NCI-H524 (cell line): Measurements from ENCODE around the gene RASSF3.
"Not testable (repeated sequence)": the region's sequence is repeated elsewhere in the genome, so short reads cannot be mapped to it uniquely, and the experiment has no call there.

Experiments
- DNase-seq, 2 experiments: peaks; one replicate each; lab custom pipeline; 2025; lab: John Stamatoyannopoulos, UW

RASSF3 gene

DNA sequence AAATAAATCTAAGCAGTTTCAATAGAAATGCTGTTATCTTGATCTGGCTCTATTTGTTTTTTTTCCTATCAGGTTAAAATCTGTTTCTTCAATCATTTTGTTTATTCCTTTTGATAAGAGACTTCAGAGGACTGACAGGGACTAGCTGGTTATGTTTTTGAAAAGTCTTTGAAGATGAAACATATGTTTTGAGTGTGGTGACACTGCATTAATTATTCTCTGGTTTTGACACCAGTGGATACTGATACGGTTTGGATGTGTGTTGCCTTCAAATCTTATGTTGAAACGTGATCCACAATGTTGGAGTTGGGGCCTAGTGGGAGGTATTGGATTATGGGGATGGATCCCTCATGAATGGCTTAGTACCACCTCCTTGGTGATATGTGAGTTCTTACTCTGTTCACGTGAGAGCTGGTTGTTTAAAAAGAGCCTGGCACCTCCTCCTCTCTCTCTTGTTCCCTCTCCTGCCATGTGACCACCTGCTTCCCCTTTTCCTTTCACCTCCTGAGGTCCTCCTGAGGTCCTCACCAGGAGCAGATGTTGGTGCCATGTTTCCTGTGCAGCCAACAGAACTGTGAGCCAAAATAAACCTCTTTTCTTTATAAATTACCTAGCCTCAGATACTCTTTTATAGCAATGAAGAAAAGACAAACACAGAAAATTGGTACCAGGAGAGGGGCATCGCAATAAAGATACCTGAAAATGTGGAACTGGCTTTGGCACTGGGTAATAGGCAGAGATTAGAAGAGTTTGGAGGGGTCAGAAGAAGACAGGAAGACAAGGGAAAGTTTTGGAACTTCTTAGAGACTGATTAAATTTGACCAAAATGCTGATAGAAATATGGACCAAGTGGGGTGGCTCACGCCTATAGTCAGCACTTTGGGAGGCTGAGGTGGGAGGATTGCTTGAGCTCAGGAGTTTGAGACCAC lies 23.0 kb downstream of the RASSF3 start:
- DNase-seq = no peak

DNA sequence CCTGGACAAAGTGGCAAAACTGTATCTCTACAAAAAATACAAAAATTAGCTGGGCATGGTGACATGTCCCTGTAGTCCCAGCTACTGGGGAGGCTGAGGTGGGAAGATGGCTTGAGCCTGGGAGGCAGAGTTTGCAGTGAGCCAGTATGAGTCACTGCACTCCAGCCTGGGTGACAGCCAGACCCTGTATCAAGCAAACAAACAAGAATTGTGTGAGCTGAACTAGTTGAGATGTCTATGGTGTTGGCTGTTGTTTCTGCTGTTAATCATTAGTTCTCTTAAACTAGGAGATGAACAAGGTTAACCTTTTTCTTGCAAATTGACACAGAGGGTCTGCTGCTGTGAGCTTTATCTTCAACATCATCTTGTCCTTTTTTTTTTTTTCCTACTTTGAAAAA lies 23.6 kb downstream of the RASSF3 start:
- no peak for DNase-seq

DNA sequence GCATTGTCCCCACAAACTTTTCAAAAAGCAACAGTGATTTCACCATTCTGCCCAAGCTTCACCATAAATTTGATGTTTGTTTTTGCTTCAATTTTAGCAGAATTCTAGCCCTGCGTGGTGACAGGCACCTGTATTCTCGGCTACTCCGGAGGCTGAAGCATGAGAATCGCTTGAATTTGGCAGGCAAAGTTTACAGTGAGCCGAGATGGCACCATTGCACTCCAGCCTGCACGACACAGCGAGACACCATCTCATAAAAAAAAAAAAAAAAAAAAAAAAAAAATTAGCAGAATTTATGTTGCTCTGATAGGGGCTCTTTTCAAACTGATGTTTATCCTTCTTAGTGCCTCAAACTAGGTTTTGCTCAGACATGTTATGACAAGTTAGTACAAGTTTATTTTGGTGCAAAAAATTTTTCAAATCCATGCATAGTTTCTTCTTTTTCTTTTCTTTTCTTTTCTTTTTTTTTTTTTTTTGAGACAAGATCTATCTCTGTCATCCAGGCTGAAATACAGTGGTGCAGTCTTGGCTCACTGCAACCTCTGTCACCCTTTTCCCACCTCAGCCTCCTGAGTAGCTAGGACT lies 24.3 kb downstream of the RASSF3 start:
- no peak for DNase-seq

DNA sequence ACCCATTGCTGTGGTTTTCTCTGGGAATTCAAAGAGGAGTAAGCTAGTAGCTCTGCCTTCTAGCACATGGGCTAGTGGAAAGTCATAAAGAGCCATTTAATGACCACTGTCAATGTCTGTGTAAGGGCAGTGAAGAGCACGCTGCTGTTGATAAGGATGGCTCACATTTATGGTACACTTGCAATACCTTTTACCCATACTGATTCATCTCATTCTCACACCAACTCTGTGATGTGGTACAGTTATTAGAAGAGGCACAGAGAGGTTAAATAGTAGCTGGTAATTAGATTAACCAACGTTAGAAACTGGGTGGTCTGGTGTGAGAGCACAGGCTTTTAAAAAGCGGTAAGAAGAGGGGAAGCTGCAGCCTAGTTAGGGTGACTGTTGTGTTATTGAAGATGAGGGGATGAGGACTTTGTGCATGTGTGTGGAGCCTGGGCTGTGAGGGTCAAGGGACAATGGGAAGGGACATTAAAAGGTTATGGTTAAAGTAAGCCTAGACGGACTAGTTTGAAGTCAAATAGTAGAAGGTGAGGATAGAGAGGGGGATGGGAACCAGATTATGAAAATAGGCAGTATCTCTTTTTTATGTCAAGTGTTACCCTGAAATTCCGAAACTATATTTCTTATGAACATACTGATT lies 25.2 kb downstream of the RASSF3 start:
- DNase-seq = no peak

DNA sequence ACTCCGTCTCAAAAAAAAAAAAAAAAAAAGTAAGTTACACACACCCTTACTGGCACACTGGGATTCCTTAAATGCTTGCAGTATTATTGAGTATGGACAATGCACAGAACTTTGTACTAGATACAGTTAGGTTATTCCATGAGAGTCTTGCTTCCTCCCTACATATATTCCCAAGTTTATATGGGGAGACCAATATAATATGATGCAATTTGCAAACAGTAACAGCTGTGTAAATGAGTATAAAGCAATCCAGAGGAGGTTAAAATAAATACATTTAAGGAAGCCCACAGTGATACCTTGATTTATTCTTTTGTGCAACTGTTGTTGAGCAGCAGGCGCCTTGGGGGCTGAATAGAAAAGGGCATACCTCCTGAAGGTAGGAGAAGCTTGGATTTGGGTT lies 26.6 kb downstream of the RASSF3 start:
- no peak for DNase-seq

DNA sequence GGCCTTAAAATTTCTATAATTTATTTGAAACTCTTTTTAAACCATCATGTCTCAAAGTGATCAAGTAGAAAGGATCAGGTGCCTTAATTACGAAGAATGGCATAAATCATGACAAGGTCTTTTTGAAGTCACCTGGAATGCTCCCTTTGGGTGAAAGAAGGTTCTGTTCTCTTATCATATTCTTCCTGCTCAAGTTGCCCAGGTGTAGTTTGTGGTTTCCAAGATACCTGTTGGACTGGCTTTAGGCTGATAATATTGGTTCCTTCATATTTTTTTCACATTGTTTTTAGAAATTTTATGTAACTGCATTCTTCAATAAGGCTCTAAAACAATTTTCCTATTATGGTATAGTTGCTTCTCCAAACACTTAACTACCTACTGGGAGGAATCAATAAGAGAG lies 29.2 kb downstream of the RASSF3 start:
- DNase-seq = no peak

DNA sequence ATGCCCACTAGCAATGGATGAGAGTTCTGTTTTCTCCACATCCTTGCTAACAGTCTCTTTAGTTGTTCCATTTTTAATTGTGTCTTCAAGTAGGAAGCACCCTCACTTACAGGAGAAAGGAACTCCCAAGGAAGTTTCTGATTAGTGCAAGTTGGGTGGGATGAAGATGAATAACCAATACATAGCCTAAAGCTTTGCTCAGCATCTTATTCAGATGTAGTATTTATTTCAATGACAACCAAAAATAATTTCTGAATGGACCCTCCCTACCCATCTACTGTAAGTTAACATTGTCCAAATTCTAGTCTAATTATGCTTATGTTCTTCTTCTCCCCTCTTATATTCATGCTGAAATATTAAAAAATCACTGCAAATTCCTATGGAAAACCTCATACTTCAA lies 36.0 kb downstream of the RASSF3 start:
- no peak for DNase-seq

DNA sequence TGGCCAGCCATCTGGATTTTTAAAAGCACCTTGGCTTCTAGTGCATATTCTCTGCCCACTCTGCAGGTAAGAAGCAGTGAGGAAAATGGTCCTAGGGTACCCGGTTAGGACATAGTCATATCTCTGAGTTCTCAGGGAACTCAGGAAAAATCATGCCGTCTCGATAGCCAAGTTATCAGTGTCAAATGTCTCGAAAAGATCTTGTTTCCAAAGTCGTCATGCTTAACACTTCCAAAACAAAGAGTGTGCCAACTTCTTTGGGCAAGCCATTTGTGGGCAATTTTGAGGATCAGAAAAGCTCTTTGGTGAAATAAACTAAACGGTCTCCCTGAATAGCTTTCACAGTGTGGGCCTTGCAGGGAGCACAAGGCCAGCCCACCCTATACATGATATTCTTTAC lies 39.2 kb downstream of the RASSF3 start:
- no peak for DNase-seq

DNA sequence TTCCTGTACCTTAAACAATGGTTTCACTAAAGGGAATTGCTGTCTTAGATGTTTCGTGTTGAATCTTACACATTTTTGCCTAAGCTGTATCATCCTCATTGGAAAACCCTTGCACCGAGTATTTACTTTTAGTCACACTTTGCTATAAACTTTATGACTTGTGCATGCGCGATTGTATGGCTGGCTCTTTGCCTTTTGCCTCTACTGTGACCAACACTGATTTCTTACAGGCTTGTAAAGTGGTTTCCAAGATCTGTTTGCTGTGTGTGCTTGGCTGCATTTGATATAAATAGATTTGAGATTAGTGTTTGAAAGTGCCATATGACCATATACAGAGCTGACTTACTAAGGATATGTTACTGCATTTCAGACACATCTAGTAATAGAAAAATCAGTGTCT lies 40.5 kb downstream of the RASSF3 start:
- DNase-seq = no peak

DNA sequence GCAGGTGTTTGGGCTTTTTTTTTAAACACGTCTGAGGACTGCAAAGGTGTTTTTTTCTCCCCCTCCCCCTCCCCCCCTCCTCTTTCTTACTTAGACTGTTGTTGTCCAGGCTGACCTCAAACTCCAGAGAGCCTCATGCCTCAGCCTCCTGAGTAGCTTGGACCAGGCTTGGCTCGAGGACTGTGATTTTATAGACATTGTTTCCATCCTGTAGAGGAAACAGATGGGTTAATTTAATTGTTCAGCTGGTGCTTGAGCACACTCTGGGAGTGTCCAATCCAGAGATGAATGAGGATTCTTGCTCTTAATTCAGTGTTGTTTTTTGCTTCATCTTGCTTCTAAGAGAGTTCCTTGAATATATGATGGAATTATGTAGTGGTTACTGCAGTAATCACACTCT lies 42.1 kb downstream of the RASSF3 start:
- peak; percentile 19 to 47 for DNase-seq

DNA sequence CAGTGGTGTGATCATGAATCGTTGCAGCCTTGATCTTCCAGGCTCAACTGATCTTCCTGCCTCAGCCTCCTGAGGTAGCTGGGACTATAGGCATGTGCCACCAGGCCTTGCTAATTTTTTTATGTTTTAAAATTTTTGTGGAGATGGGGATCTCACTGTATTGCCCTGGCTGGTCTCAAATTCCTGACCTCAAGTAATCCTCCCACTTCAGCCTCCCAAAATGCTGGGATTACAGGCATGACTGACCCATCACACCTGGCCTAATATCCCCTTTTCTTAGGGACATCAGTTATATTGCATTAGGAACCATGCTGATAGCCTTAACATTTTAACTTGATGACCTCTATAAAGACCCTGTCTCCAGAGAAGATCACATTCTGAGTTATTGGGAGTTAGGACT lies 42.8 kb downstream of the RASSF3 start:
- DNase-seq = no peak

DNA sequence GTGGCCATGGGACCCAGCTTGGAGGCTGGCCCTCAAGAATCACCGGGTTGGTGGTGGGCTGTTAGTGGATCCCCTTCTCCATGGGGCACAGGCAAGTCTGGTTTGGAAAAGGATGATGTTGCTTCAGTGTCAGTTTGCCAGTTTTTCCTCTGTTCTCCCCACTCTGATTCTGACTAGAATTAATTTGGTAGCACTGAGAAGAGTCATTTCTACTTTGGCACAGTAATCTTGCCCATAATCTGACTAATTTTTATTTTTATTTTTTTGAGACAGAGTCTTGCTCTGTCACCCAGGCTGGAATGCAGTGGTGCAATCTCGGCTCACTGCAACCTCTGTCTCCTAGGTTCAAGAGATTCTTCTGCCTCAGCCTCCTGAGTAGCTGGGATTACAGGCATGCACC lies 43.6 kb downstream of the RASSF3 start:
- DNase-seq = not testable (repeated sequence)

DNA sequence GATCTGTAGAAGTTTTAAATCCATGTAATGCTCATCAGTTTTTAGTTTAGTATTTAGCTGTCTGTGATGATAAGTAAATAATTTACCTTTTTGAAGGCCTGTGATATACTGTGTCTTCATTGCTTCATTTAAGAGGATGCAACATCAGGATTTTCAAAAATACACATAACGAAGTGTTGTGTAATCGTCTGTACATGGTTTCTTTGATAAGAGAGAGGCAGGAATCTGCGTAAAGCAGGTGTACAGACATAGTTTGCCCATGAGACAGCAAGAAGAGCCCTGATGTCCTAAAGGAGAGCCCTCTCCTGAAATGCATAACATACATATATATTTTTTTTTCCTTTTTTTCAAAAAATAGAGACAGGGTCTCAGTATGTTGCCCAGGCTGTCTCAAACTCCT lies 44.8 kb downstream of the RASSF3 start:
- DNase-seq = no peak

DNA sequence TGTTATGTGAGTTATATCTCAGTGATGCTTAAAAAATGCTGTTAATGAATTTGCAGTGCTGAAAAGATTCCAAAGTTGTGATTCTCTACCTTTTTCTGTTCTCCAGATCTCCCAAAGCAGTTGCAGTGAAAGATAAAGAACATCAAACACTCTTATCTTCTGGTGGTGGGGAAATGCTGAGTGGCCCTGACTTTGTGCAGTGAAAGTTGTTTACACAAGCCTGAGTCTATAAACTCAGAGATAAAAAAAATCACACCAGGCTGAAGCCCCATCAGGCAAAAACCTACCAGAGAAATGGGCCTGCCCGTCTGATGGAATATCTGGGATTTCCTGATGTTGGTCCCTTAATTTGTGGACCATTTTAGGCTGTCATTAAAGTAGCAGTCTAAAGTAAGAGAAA lies 46.1 kb downstream of the RASSF3 start:
- no peak for DNase-seq

DNA sequence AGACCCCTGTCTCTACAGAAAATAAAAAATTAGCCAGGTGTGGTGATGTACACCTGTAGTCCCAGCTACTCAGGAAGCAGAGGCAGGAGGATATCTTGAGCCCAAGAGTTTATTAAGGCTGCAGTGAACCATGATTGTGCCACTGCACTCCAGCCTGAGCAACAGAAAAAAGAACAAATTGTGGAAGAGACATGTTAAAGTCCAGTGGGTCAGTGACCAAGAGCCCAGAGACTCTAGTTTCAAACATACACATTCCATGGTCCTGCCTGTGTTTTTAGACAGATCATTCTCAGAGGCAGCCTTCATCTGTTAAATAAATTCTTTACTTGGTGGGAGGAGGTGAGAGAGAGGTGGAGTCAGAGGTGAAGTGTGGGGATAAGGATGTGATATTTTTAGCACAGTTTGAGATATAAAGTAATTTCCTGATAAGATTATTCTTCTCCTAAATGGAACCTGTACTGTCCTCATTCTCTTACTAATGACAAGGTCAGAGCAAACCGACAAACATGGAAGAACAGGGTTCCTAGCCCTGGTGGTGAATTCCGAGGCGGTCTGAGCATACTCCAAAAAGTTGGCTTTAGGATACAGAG lies 48.7 kb downstream of the RASSF3 start:
- no peak for DNase-seq

DNA sequence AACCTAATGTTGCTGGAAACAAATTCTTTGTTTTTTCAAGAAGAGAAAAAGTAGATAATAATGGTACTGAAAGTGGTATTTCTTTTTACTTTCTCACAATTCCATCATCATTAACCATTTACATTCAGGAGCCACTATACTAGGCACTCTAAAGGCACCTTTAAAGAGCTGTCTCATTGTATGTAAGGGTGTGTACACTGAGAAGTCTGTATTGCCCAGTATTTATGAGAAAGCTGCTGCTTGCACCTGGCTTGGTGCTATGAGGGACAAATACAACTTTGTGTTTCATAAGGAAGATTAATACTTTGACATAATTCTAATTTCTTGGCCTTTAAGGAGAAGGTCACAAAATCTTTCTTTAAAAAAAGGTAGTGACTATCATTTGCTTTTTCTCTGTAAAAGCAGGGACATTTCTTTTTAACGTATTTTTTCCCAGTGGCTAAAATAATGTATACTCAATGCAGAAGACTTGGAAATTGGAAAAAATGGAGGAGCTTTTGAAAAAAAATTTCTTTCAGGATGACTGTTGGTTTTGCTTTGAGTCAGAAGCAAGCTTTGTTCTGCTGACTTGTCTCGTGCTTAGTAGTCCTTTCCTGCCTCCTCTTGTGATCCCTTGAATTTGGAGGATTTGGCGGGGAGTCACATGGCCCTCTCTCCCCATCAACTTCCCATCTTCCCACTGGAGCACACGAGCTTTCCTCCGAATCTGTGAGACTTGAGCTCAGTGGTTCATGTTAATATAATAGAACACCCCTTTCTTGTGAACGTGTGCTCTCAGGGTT lies 50.1 kb downstream of the RASSF3 start:
- DNase-seq = no peak

DNA sequence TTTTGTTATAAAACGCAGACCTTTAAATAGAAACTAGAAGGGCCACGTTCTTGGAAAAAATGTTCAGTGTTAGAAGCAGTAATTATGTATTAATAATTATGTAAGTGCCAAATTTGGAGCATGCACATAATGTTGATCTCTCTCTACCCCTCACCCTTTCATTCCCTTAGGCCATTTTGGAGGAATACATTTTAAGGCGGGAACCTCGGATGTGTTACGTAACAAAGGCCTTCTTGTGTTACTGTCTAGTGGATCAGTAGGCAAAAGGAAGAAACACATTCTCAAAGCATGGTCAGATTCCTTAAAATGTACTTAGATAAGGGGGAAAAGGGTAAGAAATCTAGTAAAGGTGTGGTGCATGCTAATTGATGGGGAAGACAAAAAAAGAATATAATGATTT lies 52.7 kb downstream of the RASSF3 start:
- no peak for DNase-seq

DNA sequence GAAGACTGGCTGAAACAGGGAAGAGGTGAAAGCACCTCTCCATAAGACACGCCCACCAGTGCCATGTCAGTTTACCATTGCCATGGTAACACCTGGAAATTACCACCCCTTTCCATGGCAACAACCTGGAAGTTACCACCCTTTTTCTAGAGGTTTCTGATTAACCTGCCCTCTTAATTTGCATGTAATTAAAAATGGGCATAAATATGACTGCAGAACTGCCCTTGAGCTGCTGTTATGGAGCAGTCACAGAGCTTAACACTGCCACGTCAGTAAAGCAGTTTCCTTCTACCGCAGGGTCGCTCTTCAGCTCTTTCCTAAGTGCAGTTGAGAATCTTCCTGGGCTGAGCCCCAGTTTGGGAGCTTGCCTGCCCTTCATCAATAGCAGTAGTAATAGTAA lies 55.2 kb downstream of the RASSF3 start:
- DNase-seq = no peak

DNA sequence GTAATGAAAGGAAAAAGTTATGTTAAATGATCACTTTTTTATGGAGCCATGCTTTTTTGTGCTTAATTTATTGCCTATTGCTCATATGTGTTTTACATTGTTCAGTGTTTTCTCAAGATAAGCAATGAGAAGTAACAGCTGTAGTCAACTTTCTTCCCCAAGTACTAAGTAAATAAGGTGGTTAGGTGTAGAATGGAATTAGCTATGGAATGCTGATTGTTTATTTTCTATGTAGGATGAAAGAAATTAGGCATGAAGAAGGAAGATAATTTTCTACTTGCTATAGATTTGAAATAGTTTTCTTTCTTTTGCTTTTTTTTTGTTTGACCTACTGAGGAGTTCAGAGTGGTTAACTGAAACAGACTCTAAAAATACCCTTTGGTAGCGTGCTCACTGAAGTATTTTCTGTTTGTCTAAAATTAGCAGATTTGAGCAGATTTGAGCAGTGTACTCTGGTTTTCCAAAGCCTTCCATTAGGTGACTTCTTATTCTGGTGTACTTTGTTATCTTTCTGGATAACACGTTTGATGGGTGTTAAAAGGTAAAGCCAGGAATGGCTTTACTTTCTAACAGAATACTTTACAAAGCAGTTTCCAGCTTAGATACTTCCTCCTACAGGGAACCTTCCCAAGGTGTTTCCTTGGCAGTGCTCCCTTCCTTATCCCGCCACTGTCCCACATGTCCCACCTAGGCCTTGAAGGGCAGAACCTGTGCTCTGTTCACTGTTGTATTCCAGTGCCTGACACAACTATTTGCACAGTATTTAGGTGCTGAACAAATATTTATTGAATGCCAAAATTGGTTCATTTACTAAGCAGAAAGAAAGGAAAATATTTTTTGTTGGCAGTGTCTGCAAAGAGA lies 56.0 kb downstream of the RASSF3 start:
- DNase-seq = no peak

DNA sequence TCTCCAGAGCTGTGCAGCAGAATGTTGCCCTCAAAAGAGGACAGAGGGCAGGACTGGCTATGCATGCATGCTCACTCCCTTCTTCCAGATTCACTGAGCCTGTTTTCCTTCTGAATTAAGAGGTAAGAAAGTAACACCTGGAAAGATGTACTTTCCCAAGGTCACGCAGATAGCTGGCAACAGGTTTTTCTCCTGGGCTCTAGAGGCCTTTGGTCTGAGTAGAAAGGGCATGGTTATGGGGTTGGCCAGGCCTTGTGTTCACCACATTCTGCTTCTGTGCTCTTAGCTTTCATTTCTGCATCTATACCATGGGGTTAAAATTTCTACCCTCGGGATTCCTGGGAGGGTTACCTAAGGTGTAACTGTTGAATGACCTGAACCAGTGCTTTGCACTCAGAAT lies 57.5 kb downstream of the RASSF3 start:
- no peak for DNase-seq

DNA sequence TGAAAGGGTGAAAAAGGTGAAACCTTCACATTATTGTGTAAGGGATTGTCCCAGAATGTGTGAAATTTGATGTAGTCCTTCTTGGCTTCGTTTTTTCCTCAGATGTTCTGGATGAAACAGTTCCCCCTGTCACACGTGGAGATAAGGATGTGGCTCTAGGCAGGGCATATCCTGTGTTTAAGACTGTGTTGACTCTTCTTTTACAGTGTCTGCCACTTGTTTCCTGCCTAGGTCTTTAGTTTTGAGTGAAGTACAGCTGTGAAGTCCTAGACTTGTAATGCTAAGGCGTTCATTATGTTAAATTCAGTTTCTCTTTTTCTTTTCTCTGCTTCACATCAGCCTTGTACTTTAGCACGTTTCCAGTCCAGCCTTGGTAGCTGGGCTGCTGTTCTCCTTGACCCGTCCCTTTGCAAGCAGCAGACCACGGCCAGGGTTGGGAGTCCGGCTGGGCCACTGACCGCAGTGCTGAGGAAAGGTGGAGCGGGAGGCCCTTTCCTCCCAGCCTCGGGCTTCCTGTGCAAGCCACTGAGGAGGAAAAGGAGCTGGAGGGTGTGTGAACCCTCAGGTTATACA lies 59.1 kb downstream of the RASSF3 start:
- no peak for DNase-seq
